ENCODE results near the gene ACLY. TPM values are rescaled to one million over a fixed set of nuclear protein-coding genes. Genes with fewer than 3 reads are reported as not detected.

The ACLY gene
- total RNA-seq, 4 donors from 2014 or later, result 30.0 to 108 (median 67.3) TPM

DNA sequence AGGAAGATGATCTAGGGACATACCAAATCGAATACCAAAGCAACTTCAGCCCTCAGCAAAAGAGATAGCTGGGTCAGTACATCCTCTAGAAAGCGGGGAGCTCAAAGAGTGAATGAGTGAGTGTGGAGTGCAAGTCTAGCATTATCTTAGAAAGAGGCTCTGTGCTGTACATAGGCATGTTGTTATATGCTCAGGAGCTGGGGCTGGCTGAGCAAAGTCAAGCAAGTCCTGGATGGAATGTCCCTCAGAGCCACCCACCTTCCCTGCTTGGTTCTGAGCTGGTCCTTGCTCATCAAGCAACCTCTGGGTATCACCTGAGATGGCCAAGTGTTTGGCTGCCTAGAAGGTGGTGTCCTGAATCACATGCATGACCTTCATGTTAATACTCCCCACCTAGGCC, 48.7 kb downstream of the ACLY start:
- intact Hi-C loops (cut with DNase I; ENCODE audit: low total_unique reads), result no loop called here
- Histone ChIP-seq H3K27me3 (no peaks in the 10 kb centered on the region), H3K36me3 (no peaks in the 10 kb centered on the region), H3K4me1 (no peaks in the 10 kb centered on the region), H3K9me3 (no peaks in the 10 kb centered on the region), H3K27ac (no peak overlapping the region), H3K4me3 (no peak overlapping the region)
- DNase-seq, result no peak
- no peak for TF ChIP-seq POLR2A (IDR thresholded peaks at IDR 0.05)
- TF ChIP-seq, protein P1, sequence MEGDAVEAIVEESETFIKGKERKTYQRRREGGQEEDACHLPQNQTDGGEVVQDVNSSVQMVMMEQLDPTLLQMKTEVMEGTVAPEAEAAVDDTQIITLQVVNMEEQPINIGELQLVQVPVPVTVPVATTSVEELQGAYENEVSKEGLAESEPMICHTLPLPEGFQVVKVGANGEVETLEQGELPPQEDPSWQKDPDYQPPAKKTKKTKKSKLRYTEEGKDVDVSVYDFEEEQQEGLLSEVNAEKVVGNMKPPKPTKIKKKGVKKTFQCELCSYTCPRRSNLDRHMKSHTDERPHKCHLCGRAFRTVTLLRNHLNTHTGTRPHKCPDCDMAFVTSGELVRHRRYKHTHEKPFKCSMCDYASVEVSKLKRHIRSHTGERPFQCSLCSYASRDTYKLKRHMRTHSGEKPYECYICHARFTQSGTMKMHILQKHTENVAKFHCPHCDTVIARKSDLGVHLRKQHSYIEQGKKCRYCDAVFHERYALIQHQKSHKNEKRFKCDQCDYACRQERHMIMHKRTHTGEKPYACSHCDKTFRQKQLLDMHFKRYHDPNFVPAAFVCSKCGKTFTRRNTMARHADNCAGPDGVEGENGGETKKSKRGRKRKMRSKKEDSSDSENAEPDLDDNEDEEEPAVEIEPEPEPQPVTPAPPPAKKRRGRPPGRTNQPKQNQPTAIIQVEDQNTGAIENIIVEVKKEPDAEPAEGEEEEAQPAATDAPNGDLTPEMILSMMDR (IDR thresholded peaks at IDR 0.05), result no peak

DNA sequence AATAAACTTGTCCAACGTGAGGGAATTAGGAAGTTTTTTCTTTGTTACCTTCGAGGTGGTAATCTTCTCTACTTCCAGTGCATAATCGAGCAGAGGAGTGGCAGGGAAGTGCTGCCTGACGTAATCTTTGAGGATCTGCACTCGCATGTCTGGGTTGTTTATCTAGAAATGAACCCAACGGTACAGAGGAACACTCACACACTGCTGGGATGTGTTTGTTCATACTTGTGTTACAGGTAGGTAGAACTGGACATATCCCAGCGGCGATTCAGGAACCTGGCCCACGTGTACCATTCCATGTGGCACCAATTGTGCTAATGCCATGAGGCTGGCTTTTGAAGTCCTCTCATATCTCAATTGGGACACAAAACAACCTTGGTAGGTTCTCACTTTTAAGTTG, 49.3 kb downstream of the ACLY start:
- intact Hi-C loops (cut with DNase I; ENCODE audit: low total_unique reads), result no loop called here
- no peaks in the 10 kb centered on the region for H3K36me3 ChIP-seq
- no peaks in the 10 kb centered on the region for H3K27me3 ChIP-seq
- no peak for TF ChIP-seq POLR2A (IDR thresholded peaks at IDR 0.05)
- TF ChIP-seq, protein P1 (IDR thresholded peaks at IDR 0.05), result no peak
- H3K4me1 ChIP-seq, result no peaks in the 10 kb centered on the region
- no peak overlapping the region for H3K4me3 ChIP-seq
- no peaks in the 10 kb centered on the region for H3K9me3 ChIP-seq
- H3K27ac ChIP-seq, result no peak overlapping the region
- no peak for DNase-seq

DNA sequence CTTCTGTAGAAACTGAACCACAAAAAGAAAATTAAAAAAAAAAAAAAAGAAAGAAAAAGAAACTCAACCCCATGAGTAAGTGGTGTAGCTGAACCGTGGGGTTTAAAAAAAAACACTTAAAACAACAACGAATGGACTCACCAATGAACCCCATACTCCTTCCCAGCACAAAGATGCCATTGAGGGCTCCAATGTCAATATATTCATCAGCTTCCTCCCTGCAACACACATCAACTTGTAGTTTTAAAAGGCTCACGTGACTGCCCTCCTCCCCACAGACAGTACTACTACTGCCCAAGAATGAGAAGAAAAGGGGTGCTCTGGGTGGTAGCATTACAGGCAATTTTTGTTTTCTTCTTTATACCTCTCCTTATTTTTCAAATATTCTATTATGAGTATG, 50.2 kb downstream of the ACLY start:
- intact Hi-C loops (cut with DNase I; ENCODE audit: low total_unique reads), result no loop called here
- Histone ChIP-seq H3K27me3 (no peaks in the 10 kb centered on the region), H3K4me1 (peaks cover 6% of the 10 kb centered on the region in 2 donors), H3K36me3 (no peaks in the 10 kb centered on the region), H3K4me3 (no peak overlapping the region), H3K27ac (no peak overlapping the region), H3K9me3 (no peaks in the 10 kb centered on the region)
- DNase-seq, result no peak
- no peak for TF ChIP-seq POLR2A (IDR thresholded peaks at IDR 0.05)
- TF ChIP-seq, protein P1 (IDR thresholded peaks at IDR 0.05), result no peak

DNA sequence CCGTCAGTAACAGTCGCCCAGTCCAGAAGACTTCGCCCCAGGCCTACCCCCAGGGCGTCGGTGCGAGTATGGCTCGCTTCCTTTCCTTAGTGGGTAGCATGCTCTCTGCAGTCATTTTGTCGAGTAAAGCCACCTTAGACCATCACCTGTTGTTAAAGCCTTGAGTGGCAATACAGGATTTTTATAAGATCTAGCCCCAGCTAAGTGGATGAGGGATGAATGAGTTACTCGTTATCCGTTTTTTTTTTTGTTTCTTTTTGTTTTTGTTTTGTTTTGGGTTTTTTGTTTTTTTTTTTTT, 53.2 kb downstream of the ACLY start:
- no peak for DNase-seq
- no peaks in the 10 kb centered on the region for H3K36me3 ChIP-seq
- peaks cover 9 to 10% of the 10 kb centered on the region in 2 donors for H3K4me1 ChIP-seq
- H3K27ac ChIP-seq, result peak overlapping the region; percentile 86 to 91
- TF ChIP-seq, protein P1 (IDR thresholded peaks at IDR 0.05), result no peak
- no peak for TF ChIP-seq POLR2A (IDR thresholded peaks at IDR 0.05)
- intact Hi-C loops (cut with DNase I; ENCODE audit: low total_unique reads), result no loop called here
- H3K9me3 ChIP-seq, result no peaks in the 10 kb centered on the region
- no peaks in the 10 kb centered on the region for H3K27me3 ChIP-seq
- peak overlapping the region in 1 of 2 donors; percentile 93 for H3K4me3 ChIP-seq

DNA sequence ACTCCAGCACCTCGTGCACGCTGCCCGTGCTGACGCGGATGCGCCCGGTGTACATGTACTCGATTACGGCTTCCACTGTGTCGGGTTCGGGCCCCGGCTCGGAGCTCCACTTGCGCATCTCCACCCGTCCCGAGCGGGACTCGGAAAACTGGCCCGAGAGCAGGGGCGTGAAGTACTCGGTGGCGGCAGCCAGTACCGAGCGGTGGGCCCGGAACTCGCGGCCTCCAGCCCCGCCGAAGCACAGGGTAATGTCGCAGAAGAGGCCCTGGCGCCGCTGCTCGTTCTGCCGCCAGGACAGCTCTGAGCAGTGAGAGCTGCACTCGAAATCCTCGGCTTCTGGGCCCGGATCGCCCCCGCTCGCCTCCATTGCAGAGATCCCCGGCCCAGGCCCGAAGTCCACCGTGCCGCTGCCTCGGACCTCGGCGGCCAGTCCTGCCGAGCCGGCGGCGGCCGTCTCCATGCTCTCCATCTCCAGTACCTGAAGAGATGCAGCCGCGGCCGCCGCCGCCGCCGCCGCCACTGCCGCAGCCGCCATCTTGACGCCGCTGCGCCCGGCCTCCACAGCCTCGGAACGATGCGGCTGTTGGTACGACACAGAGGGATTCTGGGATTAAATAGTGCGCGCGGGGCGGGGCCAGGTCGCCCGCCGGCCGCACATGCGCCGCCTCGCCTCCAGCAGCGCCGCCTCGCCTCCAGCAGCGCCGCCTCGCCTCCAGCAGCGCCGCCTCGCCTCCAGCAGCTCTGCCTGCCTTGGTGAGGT, 53.7 kb downstream of the ACLY start, which contains the start of gene KLHL11:
Gene KLHL11 (minus strand): TSS at position 588 of the 760 bp plus-strand sequence. CDS start 53 bp downstream, at position 535.
- peak; percentile 82 to 88 for DNase-seq
- intact Hi-C loops (cut with DNase I; ENCODE audit: low total_unique reads), result no loop called here
- H3K27ac ChIP-seq, result peak within 1 kb of the TSS; percentile 86 to 91

More for the DNA sequence above, 53.7 kb downstream of the ACLY start, which contains the start of gene KLHL11:
- TF ChIP-seq, protein P1 (IDR thresholded peaks at IDR 0.05), result peak in 3 of 4 experiments; percentile 37 to 44 (median 41)
- peak; percentile 77 to 92 for TF ChIP-seq POLR2A (IDR thresholded peaks at IDR 0.05)
- Histone ChIP-seq H3K9me3 (no peaks in the 10 kb centered on the region), H3K4me1 (peaks cover 9 to 10% of the 10 kb centered on the region in 2 donors), H3K36me3 (no peaks in the 10 kb centered on the region), H3K27me3 (no peaks in the 10 kb centered on the region), H3K4me3 (peak within 1 kb of the TSS; percentile 93 to 100)
